ENCODE measurements around the gene RIIAD1. TPM values are rescaled to one million over a fixed set of nuclear protein-coding genes. Genes with fewer than 3 reads are reported as not detected.

The RIIAD1 gene
- total and polyA plus RNA-seq, 12 donors, result 0.44 to 31.3 (median 5.3) TPM; not detected in 4

GRCh38 chr1:151720554-151720953 lies 768 bp upstream of the RIIAD1 start:
- peak in 1 of 7 donors; percentile 18 for DNase-seq
- H3K4me3 ChIP-seq, result peak overlapping the region in 1 of 4 donors; percentile 68
- H3K9me3 ChIP-seq (replicated peaks in 1 of 3), result no peaks in the 10 kb centered on the region
- intact Hi-C loops (cut with DNase I), result no loop called here
- WGBS, 4 donors, result 12 to 17% (median 12%) methylated on average over 5 of the region's 5 CpGs
- H3K36me3 ChIP-seq (replicated peaks in 1 of 2), result no peaks in the 10 kb centered on the region
- H3K4me1 ChIP-seq (replicated peaks in 1 of 2), result peaks cover 12 to 22% of the 10 kb centered on the region in 2 donors
- no peak for TF ChIP-seq POLR2A (IDR thresholded peaks at IDR 0.05)
- no peak for TF ChIP-seq CTCF (IDR thresholded peaks at IDR 0.05)
- H3K27me3 ChIP-seq, result no peaks in the 10 kb centered on the region
- H3K27ac ChIP-seq, result peak overlapping the region in 2 of 5 donors; percentile 32 to 55

GRCh38 chr1:151721788-151722510 lies 627 bp downstream of the RIIAD1 start:
- 27 to 43% (median 38%) methylated on average over 16 to 17 of the region's 17 CpGs for WGBS, 4 donors
- intact Hi-C loops (cut with DNase I), result no loop called here
- peak overlapping the region in 2 of 4 donors; percentile 11 to 68 for H3K4me3 ChIP-seq
- peaks cover 12 to 22% of the 10 kb centered on the region in 2 donors for H3K4me1 ChIP-seq (replicated peaks in 1 of 2)
- DNase-seq, result no peak
- no peaks in the 10 kb centered on the region for H3K9me3 ChIP-seq (replicated peaks in 1 of 3)
- H3K27ac ChIP-seq, result peak overlapping the region in 1 of 5 donors; percentile 55
- H3K27me3 ChIP-seq, result no peaks in the 10 kb centered on the region
- TF ChIP-seq CTCF (IDR thresholded peaks at IDR 0.05), result no peak
- TF ChIP-seq POLR2A (IDR thresholded peaks at IDR 0.05), result no peak
- no peaks in the 10 kb centered on the region for H3K36me3 ChIP-seq (replicated peaks in 1 of 2)

GRCh38 chr1:151723726-151724370 lies 2.5 kb downstream of the RIIAD1 start:
- Histone ChIP-seq H3K9me3 (replicated peaks in 1 of 3) (no peaks in the 10 kb centered on the region), H3K27me3 (no peaks in the 10 kb centered on the region), H3K27ac (no peak overlapping the region), H3K4me3 (no peak overlapping the region), H3K4me1 (replicated peaks in 1 of 2) (peaks cover 12 to 22% of the 10 kb centered on the region in 2 donors), H3K36me3 (replicated peaks in 1 of 2) (no peaks in the 10 kb centered on the region)
- 42 to 55% (median 45%) methylated on average over 3 of the region's 3 CpGs for WGBS, 4 donors
- intact Hi-C loops (cut with DNase I), result no loop called here
- TF ChIP-seq CTCF (IDR thresholded peaks at IDR 0.05), result no peak
- no peak for TF ChIP-seq POLR2A (IDR thresholded peaks at IDR 0.05)
- no peak for DNase-seq

- peaks cover 0 to 4% of the 10 kb centered on the region in 2 donors for H3K4me1 ChIP-seq (replicated peaks in 1 of 2)
- TF ChIP-seq CTCF (IDR thresholded peaks at IDR 0.05) (no peak), POLR2A (IDR thresholded peaks at IDR 0.05) (no peak)
- H3K36me3 ChIP-seq (replicated peaks in 1 of 2), result no peaks in the 10 kb centered on the region
- H3K9me3 ChIP-seq (replicated peaks in 1 of 3), result no peaks in the 10 kb centered on the region
- H3K4me3 ChIP-seq, result no peak overlapping the region
- WGBS, 4 donors, result 43 to 55% (median 51%) methylated on average over 18 to 19 of the region's 19 CpGs
- DNase-seq, result peak in 1 of 7 donors; percentile 67
- intact Hi-C loops (cut with DNase I), result no loop called here
- peak overlapping the region in 1 of 5 donors; percentile 57 for H3K27ac ChIP-seq
- H3K27me3 ChIP-seq, result peaks cover 5% of the 10 kb centered on the region
These were observed 7.1 kb downstream of the RIIAD1 start for GRCh38 chr1:151728151-151729054.

Data from adrenal gland (tissue), 12 donors.